GM10266 (cell line): ENCODE data around the gene RASEF.

Experiments
- DNase-seq: peaks from one replicate; pipeline ENCODE4 v3.0.0; 2012; ENCODE audit errors: extremely low spot score
- TF ChIP-seq, protein P1 (sequence below): IDR thresholded peaks from 2 replicates; pipeline ENCODE4 v1.5.1; 2012; ENCODE audit warnings: mild to moderate bottlenecking, low read depth; ENCODE audit not compliant: control insufficient read depth, insufficient read depth; ENCODE audit errors: missing control alignments

Gene RASEF

DNA sequence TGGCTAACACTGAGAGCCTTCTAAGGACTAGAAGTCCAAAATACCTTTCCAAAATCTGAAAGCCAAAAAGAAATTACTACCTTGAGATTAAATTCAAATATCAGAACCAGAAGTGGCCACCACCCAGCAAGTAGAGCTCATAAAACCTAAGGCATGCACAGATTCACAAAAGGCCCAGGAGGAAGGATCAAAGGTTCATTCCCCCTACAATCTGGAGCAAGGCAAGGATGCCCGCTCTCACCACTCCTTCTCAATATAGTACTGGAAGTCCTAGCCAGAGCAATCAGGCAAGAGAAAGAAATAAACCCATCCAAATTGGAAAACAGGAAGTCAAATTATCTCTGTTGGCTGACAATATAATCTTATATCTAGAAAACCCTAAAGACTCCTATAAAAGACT is 6.0 kb downstream of the RASEF start:
- DNase-seq: no peak
- TF ChIP-seq, protein P1, sequence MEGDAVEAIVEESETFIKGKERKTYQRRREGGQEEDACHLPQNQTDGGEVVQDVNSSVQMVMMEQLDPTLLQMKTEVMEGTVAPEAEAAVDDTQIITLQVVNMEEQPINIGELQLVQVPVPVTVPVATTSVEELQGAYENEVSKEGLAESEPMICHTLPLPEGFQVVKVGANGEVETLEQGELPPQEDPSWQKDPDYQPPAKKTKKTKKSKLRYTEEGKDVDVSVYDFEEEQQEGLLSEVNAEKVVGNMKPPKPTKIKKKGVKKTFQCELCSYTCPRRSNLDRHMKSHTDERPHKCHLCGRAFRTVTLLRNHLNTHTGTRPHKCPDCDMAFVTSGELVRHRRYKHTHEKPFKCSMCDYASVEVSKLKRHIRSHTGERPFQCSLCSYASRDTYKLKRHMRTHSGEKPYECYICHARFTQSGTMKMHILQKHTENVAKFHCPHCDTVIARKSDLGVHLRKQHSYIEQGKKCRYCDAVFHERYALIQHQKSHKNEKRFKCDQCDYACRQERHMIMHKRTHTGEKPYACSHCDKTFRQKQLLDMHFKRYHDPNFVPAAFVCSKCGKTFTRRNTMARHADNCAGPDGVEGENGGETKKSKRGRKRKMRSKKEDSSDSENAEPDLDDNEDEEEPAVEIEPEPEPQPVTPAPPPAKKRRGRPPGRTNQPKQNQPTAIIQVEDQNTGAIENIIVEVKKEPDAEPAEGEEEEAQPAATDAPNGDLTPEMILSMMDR: no peak

DNA sequence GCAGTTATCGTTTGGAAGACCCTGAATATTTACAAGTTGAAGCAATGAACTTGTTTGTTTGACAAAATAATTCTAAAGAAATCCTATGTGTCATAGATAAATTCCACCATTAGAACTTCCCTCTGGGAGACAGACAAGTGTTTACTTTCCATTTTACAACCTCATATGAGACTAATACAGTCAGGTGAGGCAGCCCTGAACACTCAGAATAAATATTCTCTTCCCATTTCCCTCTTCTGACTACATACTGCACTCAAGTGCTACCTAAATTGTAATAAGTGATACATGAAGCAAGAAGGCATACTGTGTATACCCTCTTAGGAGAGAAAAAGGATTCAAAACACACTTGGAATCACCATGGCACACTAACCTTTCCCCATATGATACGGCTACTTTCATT is 6.8 kb downstream of the RASEF start:
- TF ChIP-seq, protein P1: no peak
- DNase-seq: no peak

DNA sequence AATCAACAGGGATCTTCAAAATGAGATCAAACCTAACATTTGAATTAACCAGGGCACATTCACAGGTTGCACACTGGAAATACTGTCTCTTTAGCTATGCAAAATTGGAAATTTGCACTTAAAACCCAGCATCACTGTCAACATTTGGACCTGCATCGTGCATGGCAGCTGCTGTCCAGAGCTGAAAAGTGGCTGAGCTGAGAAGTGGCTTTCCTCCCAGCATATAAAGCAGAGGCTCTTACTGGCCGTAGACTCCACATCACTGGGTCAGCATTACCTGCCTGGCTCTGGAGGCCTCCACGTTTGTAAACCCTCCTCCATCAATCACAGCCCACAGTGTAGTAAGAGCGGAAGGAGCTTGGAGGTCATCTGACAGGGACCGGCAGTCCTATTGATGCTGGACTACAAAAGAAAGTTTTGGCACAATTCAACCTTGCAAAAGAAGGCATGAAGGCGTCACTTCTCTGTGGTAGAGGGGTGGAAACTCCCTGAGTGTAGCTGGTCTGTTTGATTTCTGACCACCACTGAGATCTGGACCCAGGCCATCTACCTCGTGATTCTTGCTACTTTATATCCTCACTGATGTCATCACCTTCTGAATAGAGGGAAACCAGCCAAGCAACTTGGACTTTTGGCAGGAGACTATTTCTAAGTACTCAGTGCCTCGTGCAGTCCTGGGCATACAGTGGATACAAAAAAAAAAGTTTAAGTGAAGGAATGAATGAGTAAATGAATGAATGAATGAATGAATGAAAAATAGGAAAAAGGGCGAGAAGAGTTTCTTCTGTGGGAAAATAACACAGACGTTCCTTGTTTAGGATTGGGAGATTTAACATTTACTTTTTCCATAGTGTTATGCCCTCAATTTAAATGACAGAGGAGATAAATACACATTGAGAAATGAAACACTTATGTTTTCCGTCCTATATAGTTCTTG is 14.8 kb downstream of the RASEF start:
- no peak for DNase-seq
- TF ChIP-seq, protein P1: no peak

DNA sequence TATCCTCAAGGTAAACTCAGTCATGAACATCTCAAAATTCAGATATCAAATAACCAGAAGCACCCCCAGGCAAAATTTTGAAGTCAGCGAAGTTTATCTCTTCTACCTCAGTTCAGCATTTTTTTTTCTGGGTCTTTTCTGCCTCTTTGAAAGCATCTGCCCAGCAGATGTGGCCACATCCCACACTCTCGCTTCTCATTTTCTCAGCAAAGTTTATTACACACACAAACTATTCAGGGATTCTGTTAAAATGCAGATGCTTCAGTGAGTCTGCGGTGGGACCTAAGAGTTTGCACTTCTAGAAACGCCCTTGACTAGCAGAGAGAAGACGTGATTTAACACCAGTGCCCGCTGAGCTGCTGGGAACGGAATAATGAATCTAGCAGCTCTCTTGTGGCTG is 19.3 kb downstream of the RASEF start:
- TF ChIP-seq, protein P1: no peak
- no peak for DNase-seq

DNA sequence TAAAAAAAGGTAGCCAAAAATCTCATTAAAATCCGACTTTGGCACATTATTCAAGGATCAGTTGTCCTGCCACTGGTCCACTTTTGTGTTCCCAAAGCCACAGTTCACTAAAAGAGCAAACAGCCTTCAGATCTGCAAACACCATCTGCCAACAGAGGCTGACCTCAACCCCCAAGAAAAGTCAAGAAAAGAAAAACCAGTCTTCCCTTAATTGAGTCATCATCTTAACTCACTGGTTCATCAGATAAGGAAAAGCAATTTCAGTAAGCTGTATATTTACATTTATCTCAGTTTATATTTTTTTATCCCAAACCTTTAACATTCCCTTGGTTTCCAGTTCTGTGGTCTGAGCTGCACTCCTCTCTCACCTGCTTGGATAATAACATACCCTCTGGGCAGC is 21.2 kb downstream of the RASEF start:
- DNase-seq: no peak
- TF ChIP-seq, protein P1: no peak

DNA sequence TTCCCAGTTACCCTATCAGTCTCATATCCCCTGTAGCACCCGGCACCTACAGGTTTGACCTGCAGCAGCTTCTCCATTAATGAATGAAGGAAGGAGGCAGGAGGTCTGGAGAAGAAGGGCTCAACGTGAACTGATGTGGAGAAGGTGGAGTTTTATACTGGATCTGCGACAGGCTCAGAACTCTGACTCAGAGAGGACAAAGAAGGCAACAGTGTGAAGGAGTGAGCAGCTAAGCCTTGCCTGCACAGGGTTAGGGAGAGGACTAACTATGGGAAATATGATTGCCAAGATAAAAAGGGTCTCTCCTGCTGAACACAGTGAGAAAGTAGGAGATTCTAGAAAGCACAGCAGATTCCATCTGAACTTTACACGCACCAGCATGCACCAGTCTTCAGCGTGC is 23.6 kb downstream of the RASEF start:
- TF ChIP-seq, protein P1: no peak
- DNase-seq: no peak

DNA sequence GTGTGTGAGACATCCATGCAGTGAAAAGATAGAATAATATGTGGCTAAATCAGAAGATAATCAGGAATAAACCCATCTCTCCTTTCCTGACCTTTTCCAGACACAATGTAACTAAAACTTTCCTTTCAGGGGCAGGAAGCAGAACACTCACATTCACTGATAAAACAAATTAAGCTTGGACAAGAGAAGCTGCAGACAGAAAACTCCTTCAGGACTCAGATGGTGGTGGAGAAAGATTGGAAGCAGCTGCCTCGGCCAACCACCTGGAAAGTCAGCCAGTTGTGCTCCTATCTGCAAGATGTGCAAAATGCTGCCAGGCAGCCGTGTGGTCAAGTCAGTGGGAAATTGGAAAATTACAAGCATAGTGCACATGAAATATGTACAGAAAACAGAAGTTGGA is 26.9 kb downstream of the RASEF start:
- TF ChIP-seq, protein P1: no peak
- no peak for DNase-seq
